Vagina (tissue), 2 donors: Measurements from ENCODE around the gene FCHO1.

ENCODE experiments used
- CTCF ChIP-seq, 3 experiments: fragments of 450-650 bp in 2 of 3; fragments of 200-600 bp in 1 of 3; sonication (generic) in 1 of 3; IDR thresholded peaks; one replicate each; pipeline ENCODE4 v1.5.1; 2017 to 2019; ENCODE audit warnings: antibody characterized with exemption in 3 of 3, mild to moderate bottlenecking in 2 of 3, moderate library complexity in 2 of 3
- POLR2A ChIP-seq, 2 donors: fragments of 450-650 bp; IDR thresholded peaks; one replicate each; pipeline ENCODE4 v1.6.1; 2017; ENCODE audit warnings: antibody characterized with exemption in 2 of 2, mild to moderate bottlenecking in 2 of 2, moderate library complexity in 2 of 2
- POLR2AphosphoS5 ChIP-seq, 2 donors: sonication (generic); formaldehyde crosslinking; IDR thresholded peaks; one replicate each; pipeline ENCODE4 v1.9.0; 2017; ENCODE audit warnings: antibody characterized with exemption in 2 of 2, mild to moderate bottlenecking in 2 of 2, low read depth in 1 of 2; ENCODE audit not compliant: insufficient read depth in 1 of 2

- no peak for TF ChIP-seq CTCF (IDR thresholded peaks at IDR 0.05)
- no peak for TF ChIP-seq POLR2AphosphoS5 (IDR thresholded peaks at IDR 0.05; ENCODE audit: insufficient read depth in 1 of 2, low read depth in 1 of 2)
- TF ChIP-seq POLR2A (IDR thresholded peaks at IDR 0.05): no peak
Observed at GRCh38 chr19:17778968-17779929, 28.0 kb downstream of the FCHO1 start.
